ENCODE data around the gene SMARCE1.

DNA sequence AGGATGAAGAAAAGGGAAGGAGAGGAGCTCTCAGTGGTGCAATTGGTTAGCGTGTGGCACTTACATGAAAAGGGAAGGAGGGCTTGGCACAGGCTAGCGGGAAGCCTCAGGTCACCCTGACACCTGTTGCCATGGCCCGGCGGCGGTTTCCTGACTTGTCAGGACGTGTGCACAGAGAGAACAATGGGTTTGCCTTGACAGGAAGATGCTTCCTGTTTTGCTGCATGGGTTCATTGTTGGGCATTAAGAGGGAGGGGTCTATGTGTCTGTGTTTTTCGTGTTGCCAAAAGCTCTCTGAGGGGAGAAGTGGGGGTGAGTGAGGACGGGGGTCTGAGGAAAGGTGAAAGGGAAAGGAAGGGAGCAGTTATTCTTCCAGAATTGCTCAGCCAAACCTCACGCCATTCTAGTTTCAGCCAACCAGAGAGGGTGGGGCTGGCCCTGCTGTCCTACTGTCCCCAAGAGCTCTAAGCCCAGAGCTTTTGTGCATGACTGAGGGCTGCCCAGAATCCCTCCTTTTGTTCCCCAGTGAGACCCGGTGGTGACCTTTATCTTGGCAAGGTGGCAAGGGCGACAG is 65.2 kb downstream of the SMARCE1 start:
- TF ChIP-seq FOXK2 (IDR thresholded peaks at IDR 0.05) (no peak), ELF4 (IDR thresholded peaks at IDR 0.05) (no peak), ZNF384 (IDR thresholded peaks at IDR 0.05) (no peak), HDGF (IDR thresholded peaks at IDR 0.05; ENCODE audit: borderline replicate concordance) (no peak), BHLHE40 (IDR thresholded peaks at IDR 0.05; ENCODE audit: borderline replicate concordance) (no peak), ARNT (IDR thresholded peaks at IDR 0.05) (no peak), NFRKB (IDR thresholded peaks at IDR 0.05) (no peak), SP1 (IDR thresholded peaks at IDR 0.05) (no peak), SUZ12 (IDR thresholded peaks at IDR 0.05) (no peak)

Data from HEK293T (cell line).